Measurements from ENCODE around the gene ASB16.
"Not testable (repeated sequence)": the region's sequence is repeated elsewhere in the genome, so short reads cannot be mapped to it uniquely, and the experiment has no call there.

Gene ASB16, protein sequence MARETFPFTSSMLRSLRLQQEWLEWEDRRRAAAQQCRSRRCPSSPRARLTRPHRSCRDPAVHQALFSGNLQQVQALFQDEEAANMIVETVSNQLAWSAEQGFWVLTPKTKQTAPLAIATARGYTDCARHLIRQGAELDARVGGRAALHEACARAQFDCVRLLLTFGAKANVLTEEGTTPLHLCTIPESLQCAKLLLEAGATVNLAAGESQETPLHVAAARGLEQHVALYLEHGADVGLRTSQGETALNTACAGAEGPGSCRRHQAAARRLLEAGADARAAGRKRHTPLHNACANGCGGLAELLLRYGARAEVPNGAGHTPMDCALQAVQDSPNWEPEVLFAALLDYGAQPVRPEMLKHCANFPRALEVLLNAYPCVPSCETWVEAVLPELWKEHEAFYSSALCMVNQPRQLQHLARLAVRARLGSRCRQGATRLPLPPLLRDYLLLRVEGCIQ

DNA sequence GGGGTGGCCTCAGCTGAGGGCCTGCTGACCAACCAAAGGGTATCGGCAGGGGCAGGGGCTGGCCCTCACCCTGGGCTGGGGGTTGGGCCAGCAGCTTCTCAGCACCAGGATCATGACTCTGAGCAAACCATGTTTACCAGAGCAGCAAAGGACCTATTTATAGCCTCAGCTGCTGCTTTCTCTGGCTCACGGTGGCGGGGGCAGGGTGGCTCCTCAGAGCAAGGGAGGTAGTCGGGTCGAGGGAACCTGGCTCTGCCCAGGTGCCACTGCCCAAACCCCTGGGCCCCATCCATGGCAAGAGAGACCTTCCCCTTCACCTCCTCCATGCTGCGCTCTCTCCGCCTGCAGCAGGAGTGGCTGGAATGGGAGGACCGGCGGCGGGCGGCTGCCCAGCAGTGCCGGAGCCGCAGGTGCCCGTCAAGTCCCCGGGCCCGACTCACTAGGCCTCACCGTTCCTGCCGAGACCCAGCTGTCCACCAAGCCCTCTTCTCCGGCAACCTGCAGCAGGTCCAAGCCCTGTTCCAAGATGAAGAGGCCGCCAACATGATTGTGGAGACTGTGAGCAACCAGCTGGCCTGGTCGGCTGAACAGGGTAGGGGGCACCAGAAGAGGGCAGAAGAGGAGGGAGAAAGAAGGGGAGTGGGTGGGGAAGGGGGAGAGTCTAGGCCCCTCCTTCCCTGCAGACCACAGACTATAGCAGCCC lies at the start of gene ASB16:
Gene ASB16, plus strand, starts transcription at position 206 of the 703 bp plus-strand sequence. Its CDS starts 86 bp downstream, at position 292.
- DNase-seq (ENCODE audit: low read depth, low spot score): peak; percentile 50

DNA sequence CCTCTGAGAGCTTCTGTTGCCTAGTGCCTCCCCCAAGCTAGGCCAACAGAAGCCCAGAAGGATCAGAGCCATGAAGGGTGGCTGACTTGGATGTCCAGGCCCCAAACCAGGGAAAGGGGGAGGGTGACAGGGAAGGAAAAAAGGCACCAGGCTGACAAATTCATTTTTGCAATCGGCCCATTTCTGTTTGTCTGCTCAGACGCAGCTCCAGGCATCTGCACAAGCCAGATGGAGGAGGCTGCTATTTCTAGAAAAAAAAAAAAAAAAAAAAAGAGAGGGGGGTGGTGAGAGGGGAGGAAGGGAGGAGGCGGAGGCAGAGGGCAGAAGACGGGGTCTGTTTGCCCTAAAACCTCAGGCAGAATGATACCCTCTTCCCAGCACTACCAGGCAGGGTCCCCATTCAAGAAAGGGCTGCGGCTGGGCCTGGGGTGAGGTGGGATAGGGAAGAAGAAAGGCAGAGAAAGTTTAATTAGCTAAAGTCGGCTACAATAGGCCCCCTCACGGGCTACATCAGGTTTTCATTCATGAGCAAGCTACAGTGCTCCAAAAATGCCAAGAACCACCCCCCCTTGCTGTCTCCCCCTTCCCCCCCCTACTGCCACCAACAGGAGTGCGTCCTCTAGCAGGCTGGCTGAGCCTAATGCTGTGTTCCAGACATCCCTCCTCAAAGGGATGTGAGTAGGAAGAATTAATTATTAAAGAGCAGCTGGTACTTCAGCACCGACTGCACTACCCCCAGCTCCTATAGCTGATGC lies 49.5 kb upstream of the ASB16 start:
- no peak for DNase-seq (ENCODE audit: low read depth, low spot score)

DNA sequence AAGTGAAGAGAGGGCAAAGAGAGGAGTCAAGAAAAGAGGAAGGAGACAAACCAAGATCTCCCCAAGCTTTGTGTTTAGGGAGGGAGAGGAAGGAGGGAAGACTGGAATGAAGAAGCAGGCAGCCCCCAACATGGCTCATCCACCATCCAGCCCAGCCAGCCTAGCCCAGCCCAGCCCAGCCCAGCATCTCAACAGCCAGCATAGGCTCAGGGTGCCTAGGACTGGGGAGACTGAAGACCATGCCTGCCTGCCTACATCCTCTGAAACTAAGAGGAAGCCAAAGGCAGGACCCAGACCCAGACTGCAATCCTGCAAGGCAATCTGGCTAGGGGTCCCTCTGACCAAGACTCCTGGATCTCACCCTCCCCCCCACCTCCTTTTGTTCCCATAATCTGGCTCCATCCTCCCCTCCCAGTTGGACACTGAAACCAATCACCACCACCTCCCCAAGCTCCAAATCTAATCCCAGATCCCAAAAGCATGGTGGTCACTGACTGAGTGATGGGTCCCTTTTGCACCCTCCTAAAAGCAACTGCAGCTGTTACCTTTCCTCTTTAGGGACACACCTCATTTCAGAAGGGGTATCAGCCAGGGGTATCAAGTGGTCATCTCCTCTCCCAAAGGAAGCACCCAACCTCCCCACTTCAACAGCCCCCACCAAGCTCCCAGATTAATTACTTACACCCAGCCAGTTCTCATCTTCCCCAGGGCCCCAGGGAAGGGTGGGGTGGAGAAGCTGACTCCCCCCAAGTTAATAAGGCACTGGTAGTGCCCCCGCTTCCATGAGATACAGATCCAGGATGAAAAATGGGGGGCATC lies 48.3 kb upstream of the ASB16 start:
- DNase-seq (ENCODE audit: low read depth, low spot score): no peak

DNA sequence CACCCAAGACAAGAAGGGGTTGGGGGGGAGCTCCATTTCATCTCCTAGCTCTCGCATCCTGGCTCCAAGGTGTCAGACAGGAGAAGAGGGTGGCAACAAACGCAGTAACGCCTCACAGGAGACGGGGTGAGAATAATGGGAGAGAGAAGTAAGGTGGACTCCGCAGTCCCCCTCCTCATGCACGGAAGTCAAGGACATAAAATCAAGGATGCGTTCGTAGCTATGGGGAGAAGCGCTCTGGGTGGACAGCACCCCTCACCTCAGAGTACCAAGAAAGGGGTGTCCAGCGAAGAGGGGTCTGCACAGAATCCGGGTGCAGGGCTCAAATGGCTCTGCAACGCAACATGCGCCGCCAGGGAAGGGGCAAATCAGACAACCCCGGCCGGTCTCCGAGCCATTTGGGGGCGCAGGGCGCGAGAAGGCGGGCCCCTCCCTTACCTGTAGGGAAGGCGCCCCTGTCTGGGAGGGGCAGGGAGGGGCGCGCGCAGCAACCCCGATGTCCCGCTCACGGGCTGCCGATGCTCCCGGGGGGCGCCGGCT lies 47.6 kb upstream of the ASB16 start:
- no peak for DNase-seq (ENCODE audit: low read depth, low spot score)

DNA sequence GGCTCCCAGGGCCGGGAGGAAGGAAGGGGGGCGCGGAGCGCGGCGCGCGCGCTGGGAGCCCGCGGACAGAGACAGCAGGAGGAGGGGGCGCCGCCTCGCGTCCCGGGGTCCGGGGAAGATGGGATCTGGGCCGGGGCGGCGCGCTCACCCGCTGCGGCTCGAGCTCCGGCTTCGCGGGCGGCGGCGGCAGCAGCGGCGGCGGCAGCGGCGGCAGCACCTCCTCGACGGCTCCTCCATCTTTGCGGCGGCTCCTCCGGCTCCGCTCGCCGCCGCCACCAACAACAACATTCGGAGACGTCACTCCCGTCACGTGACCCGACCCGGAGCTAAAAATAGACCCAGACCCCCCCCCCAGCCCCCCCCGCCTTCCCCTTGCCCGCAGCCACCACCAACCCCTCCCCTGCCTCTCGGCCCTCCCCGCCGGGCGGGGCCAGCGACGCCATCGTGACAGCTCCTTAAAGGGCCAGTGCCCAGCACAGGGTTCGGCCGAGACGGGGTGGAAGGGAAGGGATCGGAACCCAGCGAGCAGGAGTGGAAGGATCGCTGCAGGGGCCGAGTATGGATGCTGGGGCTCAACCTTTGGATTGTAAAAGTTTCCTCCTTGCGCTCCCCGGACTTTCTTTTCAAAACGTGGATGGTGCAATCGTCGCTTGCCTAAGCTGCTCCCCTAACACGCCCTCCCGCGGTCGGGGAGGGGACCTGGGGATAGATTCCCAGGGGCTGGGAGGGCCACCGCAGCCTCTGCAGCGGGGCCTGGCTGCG lies 47.0 kb upstream of the ASB16 start, which contains the start of gene HDAC5:
Gene HDAC5, minus strand, starts transcription at position 286 of the 762 bp plus-strand sequence. CDS start 6,126 bp downstream, outside the sequence.
- DNase-seq (ENCODE audit: low read depth, low spot score): peak; percentile 94

DNA sequence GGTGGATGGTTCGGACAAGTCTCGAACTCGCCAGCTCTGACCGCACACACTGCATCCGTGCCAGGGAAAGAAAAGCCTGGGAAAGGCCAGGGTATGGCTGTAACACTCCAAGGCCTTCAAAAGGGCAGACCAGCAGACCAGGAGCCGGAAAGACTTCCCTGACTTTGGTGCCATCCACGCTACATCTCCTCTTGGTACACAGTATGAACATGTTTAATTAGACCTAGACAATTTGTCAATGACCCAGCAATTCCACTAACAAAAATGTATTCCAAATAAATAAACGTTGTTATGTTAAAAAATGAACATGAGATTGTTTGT lies 46.4 kb upstream of the ASB16 start:
- no peak for DNase-seq (ENCODE audit: low read depth, low spot score)

DNA sequence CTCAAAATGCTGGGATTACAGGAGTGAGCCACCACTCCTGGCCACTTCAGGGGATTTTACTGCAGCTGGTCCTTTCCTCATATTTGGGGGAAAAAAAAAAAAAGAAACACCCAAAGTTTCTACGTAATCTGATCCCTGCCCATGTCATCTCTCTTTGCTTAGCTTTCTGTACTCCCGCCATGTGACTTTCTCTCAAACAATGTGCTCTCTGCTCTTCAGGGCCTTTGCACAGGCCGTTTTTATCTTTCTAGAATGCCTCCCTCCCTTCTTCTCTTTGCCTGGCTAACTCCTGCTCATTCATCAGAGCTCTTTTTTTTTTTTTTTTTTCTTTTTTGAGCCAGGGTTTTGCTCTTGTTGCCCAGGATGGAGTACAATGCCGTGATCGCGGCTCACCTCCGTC lies 42.1 kb upstream of the ASB16 start:
- DNase-seq (ENCODE audit: low read depth, low spot score): no peak

DNA sequence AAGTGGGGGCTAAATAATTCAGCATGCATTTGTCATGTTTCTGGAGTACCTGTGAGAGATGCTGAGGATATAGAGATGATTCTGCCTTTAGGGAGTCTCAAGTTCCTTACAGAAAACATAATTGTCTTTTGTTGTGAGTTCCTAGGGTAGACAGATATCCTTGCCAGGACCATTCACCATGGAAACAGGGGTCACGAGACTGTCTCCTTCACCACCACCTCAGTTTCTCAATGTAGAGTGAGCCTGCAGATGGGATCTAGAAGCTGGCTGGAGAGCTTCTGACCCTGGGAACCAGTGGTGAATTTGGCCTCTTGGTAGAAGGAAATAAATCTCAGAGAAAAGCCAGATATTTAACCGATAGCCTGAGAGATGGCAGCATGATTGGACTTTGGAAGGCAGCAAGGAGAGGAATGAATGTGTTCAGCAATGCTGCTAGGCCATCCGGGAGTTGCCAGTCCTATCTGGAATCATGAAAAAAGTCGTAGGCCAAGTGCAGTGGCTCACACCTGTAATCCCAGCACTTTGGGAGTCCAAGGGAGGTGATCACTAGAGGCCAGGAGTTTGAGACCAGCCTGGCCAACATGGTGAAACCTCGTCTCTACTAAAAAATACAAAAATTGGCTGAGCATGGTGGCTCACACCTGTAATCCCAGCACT lies 39.7 kb upstream of the ASB16 start:
- no peak for DNase-seq (ENCODE audit: low read depth, low spot score)

DNA sequence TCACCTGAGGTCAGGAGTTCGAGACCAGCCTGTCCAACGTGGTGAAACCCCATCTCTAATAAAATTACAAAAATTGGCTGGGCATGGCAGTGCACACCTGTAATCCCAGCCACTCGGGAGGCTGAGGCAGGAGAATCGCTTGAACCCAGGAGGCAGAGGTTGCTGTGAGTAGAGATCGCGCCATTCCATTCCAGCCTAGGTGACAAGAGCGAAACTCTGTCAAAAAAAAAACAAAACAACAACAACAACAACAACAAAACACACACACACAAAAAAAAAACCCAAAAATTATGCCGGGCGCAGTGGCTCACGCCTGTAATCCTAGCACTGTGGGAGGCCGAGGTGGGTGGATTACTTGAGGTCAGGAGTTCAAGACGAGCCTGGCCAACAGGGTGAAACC lies 39.1 kb upstream of the ASB16 start:
- not testable (repeated sequence) for DNase-seq (ENCODE audit: low read depth, low spot score)

DNA sequence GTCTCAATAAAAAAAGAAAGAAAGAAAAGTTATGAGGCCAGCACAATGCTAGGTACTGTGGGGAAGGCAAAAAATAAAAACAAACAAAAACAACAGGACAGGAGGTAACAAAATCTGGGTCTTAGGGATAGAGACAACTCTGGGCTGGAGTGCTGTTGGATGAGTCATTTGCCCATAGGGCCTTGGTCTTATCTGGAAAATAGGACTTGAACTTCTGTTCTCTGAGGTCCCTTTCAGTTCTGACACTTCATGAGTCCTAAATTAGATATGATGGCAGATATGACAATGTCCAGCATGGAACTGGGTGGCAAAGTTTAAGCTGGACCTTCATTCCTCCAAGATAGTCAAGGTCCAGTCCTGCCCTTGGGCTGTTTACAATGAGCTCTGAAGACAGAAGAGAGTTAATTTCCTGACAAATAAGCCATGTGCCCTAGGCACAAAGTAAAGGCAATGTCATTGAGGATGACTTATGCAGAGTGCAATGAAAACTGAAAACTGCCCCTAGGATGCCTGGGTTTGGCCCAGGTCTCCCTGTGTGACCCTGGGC lies 38.2 kb upstream of the ASB16 start:
- DNase-seq (ENCODE audit: low read depth, low spot score): no peak

DNA sequence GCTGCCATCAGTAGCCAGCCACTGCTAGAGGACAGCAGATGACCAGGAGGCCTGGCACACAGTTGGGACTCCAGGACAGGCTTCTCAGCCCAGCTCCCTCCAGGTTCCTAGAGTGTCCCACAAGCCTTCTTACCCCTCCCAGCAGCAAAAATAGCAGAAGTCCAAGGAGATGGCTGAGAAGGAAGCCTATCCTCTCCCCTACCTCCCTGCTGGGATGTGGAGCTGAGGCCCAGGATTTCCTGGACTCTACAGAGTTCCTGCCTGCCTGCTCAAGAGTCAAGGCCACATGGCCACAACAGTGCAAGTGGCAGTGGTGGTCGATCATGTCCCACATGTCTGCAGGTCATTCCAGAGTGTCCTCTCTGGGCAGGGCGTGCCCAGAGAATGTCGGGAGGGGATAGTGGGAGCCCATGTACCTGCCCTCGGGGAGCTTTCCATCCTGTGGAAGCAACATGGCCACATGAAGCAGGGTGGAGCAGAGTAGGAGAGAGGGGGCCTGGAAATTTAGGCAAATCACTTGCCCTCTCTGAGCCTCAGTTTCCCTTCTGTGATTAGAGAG lies 36.5 kb upstream of the ASB16 start:
- no peak for DNase-seq (ENCODE audit: low read depth, low spot score)

DNA sequence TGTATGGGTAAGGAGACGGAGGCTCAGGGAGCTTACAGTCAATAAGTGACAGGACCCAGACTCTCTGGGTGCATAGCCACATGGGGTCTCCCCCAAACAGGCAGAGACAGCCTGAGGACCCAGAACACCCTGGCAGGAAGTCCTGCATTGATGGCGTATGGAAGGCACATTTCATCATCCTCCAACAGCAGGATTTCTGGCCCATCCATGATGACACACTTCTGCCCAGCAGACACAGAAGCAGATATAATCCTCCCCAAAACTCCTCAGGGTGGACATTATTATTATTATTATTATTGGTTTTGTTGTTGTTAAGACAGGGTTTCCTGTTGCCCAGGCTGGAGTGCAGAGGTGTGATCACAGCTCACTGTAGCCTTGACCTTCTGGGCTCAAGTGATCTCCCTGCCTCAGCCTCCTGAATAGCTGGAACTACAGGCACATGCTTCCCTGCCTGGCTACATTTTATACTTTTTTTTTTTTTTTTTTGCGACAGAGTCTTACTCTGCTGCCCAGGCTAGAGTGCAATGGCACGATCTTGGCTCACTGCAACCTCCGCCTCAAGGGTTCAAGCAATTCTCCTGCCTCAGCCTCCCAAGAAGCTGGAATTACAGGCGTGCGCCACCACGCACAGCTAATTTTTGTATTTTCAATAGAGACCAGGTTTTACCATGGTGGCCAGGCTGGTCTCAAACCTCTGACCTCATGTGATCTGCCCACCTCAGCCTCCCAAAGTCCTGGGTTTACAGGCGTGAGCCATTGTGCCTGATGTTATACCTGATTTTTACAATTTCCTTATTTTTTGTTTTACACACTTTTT lies 35.5 kb upstream of the ASB16 start:
- DNase-seq (ENCODE audit: low read depth, low spot score): no peak

DNA sequence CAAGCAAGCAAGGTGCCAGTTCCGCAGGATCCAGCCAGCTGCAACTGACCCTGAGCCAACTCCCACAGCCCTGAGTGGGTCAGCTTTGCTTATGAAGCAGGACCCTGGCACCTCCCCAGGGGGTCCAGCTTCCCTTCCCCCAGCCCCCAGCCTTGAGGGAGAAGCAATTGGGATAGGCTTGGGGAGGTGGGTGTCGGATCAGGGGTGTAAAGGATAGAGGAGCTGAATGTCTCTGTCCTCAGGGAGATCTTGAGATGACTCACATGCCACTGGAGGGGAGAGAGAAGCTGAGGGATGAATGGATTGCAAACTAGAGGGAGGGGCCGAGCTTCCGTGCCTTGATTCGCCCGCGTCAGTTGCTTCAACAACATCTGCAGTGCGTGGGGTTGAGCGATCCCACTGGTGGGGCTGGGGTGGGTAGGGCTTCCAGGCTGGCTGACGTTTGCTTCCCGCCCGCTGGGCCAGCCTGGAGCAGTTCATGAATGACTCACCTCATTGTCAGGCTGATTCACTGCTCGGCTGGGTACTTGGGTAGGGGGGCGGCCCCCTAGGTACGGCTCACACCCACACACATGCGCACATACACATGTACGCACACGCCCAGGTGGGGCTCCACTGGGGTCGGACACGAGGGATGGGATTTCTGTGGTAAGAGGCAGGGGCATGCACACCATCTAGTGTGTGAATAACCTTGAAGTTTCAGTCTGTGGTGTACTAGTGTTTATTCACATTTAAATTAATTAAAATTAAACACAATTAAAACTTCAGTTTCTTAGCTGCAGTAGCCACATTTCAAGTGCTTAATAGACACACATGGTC lies 32.4 kb upstream of the ASB16 start:
- DNase-seq (ENCODE audit: low read depth, low spot score): peak; percentile 94

DNA sequence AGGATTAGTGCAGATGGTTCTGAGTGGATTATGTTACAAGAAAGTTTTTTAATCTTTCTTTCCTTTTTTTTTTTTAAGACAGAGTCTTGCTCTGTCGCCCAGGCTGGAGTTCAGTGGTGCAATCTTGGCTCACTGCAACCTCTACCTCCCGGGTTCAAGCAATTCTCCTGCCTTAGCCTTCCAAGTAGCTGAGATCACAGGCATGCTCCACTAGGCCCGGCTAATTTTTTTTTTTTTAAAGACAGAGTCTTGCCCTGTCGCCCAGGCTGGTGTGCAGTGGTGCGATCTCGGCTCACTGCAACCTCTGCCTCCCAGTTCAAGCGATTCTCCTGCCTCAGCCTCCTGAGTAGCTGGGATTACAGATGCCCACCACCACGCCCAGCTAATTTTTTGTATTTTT lies 26.6 kb upstream of the ASB16 start:
- not testable (repeated sequence) for DNase-seq (ENCODE audit: low read depth, low spot score)

DNA sequence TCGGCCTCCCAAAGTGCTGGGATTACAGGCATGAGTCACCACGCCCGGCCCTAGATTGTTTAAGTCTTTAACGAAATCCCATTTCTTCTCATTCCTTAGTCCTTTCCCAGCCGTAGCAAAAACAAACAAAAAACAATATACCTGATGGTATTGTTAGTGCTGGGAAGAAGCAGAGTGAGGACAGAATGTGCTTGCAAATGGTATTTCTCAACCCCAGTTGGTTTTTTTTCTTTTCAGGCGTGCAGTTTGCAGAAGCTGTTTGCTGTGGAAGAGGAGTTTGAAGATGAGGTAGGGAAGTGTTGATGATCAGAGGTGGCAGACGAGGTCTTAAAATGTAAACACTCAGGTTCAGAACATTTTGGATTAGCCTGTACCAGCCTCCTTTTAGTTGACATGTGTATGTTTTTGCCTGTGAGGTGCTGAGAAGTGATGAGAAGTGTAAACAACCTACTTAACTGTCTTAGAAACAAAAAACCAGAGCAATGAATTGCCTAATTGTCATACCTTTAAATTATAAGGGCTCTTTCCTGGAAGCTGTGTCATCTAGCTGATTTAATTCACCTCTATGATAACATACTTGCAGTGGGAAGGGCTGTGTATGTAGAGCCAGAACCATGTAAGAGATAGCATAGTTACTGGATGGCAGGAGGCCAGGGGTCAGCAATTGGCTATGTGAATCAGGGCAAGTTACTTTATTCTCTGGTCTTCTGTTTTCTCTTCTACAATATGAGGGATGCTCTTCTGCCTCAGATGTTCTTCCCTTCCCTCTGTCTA lies 25.4 kb upstream of the ASB16 start:
- no peak for DNase-seq (ENCODE audit: low read depth, low spot score)
